Duodenal mucosa (tissue), 2 donors: ENCODE results near the gene ATCAY.

Experiments used
- H3K27ac ChIP-seq: one replicate; pipeline ENCODE4 v1.7.0; 2013; ENCODE audit warnings: low read depth, low read length
- H3K27me3 ChIP-seq, 2 donors: one replicate each; pipeline ENCODE4 v1.7.0; 2013; ENCODE audit warnings: low read length in 2 of 2, control low read depth in 1 of 2; ENCODE audit not compliant: insufficient read depth in 2 of 2, control insufficient read depth in 1 of 2
- H3K36me3 ChIP-seq, 2 donors: one replicate each; pipeline ENCODE4 v1.7.0; 2013; ENCODE audit warnings: low read length in 2 of 2, control low read depth in 1 of 2; ENCODE audit not compliant: insufficient read depth in 2 of 2, control insufficient read depth in 1 of 2
- H3K4me1 ChIP-seq, 2 donors: one replicate each; pipeline ENCODE4 v1.7.0; 2013; ENCODE audit warnings: low read length in 2 of 2, control low read depth in 1 of 2; ENCODE audit not compliant: insufficient read depth in 2 of 2, control insufficient read depth in 1 of 2
- H3K4me3 ChIP-seq, 2 donors: one replicate each; pipeline ENCODE4 v1.7.0; 2013; ENCODE audit warnings: low read length in 2 of 2, low read depth in 1 of 2
- H3K9ac ChIP-seq, 2 donors: one replicate each; pipeline ENCODE4 v1.7.0; 2013; ENCODE audit warnings: low read length in 2 of 2, low read depth in 1 of 2
- H3K9me3 ChIP-seq, 2 donors: one replicate each; pipeline ENCODE4 v1.7.0; 2013; ENCODE audit warnings: low read length in 2 of 2, control low read depth in 1 of 2; ENCODE audit not compliant: control insufficient read depth in 1 of 2

Gene ATCAY, protein sequence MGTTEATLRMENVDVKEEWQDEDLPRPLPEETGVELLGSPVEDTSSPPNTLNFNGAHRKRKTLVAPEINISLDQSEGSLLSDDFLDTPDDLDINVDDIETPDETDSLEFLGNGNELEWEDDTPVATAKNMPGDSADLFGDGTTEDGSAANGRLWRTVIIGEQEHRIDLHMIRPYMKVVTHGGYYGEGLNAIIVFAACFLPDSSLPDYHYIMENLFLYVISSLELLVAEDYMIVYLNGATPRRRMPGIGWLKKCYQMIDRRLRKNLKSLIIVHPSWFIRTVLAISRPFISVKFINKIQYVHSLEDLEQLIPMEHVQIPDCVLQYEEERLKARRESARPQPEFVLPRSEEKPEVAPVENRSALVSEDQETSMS

DNA sequence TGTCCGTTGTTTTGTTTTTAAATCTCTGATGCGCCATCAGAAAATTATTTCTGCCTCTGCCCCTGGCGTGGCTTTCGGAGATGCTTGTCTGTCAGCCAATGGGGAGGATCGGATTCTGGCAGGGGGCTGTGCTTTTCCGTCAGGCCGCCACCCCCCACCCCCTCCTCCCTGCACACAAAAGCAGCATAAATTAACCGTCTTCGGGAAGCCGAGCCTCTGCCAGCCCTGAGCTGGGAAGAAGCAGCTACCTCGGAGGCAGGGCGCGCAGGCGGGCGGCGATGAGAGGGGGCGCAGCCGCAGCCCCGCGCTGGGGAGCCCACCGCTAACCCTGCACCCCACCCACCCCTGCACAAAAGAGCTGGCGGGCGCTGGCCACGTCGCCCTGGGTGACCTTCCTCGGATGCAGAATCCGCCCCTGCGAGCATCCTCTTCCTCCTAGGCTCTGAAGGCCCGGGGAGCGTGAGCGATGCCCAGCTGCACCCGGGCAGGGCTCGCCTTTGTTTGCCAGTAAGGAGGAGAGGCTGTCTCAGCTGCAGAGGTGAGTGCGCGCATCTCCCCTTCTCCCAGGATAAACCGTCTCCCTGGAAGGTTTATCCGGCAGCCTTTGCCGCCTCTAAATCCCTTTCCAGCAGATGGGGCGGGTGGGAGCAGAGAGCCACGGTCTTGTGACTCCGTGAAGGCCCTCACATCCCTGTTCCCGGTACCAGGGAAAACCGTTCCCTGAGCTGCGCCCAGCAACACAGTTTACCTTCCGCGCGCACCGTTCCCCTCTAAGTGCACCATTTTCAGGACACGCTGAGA, at the start of gene ATCAY:
TSS of gene ATCAY (plus strand) at position 215 of the 801 bp plus-strand sequence. CDS start 5,083 bp downstream, outside the sequence.
- no peak within 1 kb of the TSS for H3K9ac ChIP-seq
- H3K27ac ChIP-seq, result no peak within 1 kb of the TSS
- H3K9me3 ChIP-seq, result no peaks in the 10 kb centered on the region
- H3K27me3 ChIP-seq, result peaks cover 9 to 24% of the 10 kb centered on the region in 2 donors
- H3K4me1 ChIP-seq, result no peaks in the 10 kb centered on the region
- H3K36me3 ChIP-seq, result no peaks in the 10 kb centered on the region
- H3K4me3 ChIP-seq, result no peak within 1 kb of the TSS

GRCh38 chr19:3831601-3832000, 48.9 kb upstream of the ATCAY start:
- H3K27ac ChIP-seq, result no peak overlapping the region
- H3K4me1 ChIP-seq, result no peaks in the 10 kb centered on the region
- no peak overlapping the region for H3K4me3 ChIP-seq
- H3K36me3 ChIP-seq, result no peaks in the 10 kb centered on the region
- no peaks in the 10 kb centered on the region for H3K9me3 ChIP-seq
- H3K27me3 ChIP-seq, result no peaks in the 10 kb centered on the region
- H3K9ac ChIP-seq, result no peak overlapping the region

- no peaks in the 10 kb centered on the region for H3K4me1 ChIP-seq
- no peak overlapping the region for H3K27ac ChIP-seq
- H3K9ac ChIP-seq, result no peak overlapping the region
- H3K36me3 ChIP-seq, result no peaks in the 10 kb centered on the region
- no peaks in the 10 kb centered on the region for H3K9me3 ChIP-seq
- H3K27me3 ChIP-seq, result no peaks in the 10 kb centered on the region
- H3K4me3 ChIP-seq, result no peak overlapping the region
Observed at GRCh38 chr19:3832001-3832400, 48.5 kb upstream of the ATCAY start.

DNA sequence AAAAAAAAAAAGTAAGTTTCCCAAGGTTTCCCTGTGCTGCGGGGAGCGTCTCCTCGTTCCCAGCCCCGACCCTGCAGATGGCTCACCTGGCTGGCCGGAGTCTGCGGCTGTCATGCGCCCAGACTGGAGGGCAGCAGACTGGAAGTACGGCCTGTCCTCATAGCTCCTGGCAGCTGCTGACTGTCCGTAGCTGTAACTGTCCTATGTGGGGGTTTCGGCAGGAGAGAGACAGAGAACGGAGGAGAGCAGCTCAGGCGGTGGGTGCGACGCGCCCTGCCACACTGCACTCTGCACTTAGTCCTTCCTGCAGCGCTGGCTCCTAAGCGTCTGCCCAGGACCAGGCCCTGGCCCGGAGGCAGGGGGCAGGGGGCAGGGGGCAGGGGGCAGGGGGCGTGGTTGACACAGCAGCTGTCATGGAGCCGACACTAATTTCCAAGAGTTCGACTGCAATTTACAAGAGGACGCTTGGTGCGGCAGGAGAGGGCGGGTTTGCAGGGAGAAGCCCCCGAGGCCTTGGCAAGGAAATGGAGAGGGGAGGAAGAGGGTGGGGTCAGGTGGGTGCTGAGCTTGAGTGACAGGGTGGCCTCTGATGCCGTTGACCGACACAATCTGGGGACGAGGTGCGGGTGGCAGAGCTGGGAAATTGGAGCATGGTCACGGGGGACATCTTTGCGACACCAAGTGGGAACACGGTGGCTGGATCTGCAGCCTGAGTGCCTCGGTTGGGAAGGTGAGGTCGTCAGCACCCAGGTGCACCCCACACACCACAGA, 46.7 kb upstream of the ATCAY start:
- H3K36me3 ChIP-seq, result no peaks in the 10 kb centered on the region
- H3K4me3 ChIP-seq, result no peak overlapping the region
- no peak overlapping the region for H3K9ac ChIP-seq
- H3K4me1 ChIP-seq, result no peaks in the 10 kb centered on the region
- no peaks in the 10 kb centered on the region for H3K27me3 ChIP-seq
- no peak overlapping the region for H3K27ac ChIP-seq
- H3K9me3 ChIP-seq, result peaks cover 0 to 8% of the 10 kb centered on the region in 2 donors

- Histone ChIP-seq H3K4me1 (no peaks in the 10 kb centered on the region), H3K9ac (no peak overlapping the region), H3K36me3 (no peaks in the 10 kb centered on the region), H3K27me3 (no peaks in the 10 kb centered on the region), H3K9me3 (peaks cover 0 to 8% of the 10 kb centered on the region in 2 donors), H3K4me3 (no peak overlapping the region), H3K27ac (no peak overlapping the region)
Observed at GRCh38 chr19:3834349-3835054, 46.0 kb upstream of the ATCAY start.

DNA sequence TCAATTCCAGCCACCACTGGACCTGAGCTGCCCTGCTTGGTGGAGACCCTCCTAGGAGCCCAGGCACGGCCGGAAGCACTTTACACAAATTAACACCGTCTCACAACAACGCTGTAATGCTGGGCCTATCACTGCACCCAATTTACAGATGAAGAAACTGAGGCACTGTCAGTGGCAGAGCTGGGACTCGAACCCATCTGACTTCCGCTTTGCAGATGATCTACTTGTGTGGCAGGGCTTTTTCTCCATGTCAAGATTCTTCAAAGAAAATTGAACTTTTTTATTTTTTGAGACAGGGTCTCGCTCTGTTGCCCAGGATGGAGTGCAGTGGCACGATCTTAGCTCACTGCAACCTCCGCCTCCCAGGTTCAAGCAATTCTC, 45.4 kb upstream of the ATCAY start:
- Histone ChIP-seq H3K9ac (no peak overlapping the region), H3K9me3 (peaks cover 0 to 8% of the 10 kb centered on the region in 2 donors), H3K27ac (no peak overlapping the region), H3K4me1 (no peaks in the 10 kb centered on the region), H3K27me3 (no peaks in the 10 kb centered on the region), H3K4me3 (no peak overlapping the region), H3K36me3 (no peaks in the 10 kb centered on the region)

GRCh38 chr19:3836887-3837286, 43.6 kb upstream of the ATCAY start:
- Histone ChIP-seq H3K36me3 (no peaks in the 10 kb centered on the region), H3K4me1 (no peaks in the 10 kb centered on the region), H3K27ac (no peak overlapping the region), H3K27me3 (no peaks in the 10 kb centered on the region), H3K9me3 (peaks cover 0 to 8% of the 10 kb centered on the region in 2 donors), H3K9ac (no peak overlapping the region), H3K4me3 (no peak overlapping the region)

GRCh38 chr19:3837332-3837731, 43.2 kb upstream of the ATCAY start:
- Histone ChIP-seq H3K36me3 (no peaks in the 10 kb centered on the region), H3K27me3 (no peaks in the 10 kb centered on the region), H3K27ac (no peak overlapping the region), H3K9ac (no peak overlapping the region), H3K9me3 (peaks cover 0 to 8% of the 10 kb centered on the region in 2 donors), H3K4me1 (no peaks in the 10 kb centered on the region), H3K4me3 (no peak overlapping the region)

DNA sequence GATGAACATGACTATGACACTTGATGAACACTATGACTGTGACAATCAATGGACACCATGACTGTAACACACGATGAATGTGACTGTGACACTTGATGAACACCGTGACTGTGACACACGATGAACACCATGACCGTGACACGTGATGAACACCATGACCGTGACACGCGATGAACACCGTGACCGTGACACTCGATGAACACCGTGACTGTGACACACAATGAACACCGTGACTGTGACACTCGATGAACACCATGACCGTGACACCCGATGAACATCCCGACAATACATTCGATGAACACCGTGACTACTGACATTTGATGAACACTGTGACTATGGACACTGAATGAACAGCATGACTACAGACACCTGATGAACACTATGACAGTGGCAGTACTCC, 42.6 kb upstream of the ATCAY start:
- peaks cover 0 to 8% of the 10 kb centered on the region in 2 donors for H3K9me3 ChIP-seq
- H3K9ac ChIP-seq, result no peak overlapping the region
- H3K4me1 ChIP-seq, result no peaks in the 10 kb centered on the region
- H3K27ac ChIP-seq, result no peak overlapping the region
- no peak overlapping the region for H3K4me3 ChIP-seq
- no peaks in the 10 kb centered on the region for H3K27me3 ChIP-seq
- no peaks in the 10 kb centered on the region for H3K36me3 ChIP-seq
